H9 (cell line): ENCODE data around the gene FREM1. TPM values are rescaled to one million over a fixed set of nuclear protein-coding genes. Genes with fewer than 3 reads are reported as not detected.

Experiments
- DNase-seq: peaks from one replicate; pipeline ENCODE4 v3.0.0-alpha.2; 2017
- H2AFZ ChIP-seq: one replicate; pipeline ENCODE4 v1.6.1; 2013; ENCODE audit warnings: mild to moderate bottlenecking, low read length, control low read depth, moderate library complexity
- H2AK5ac ChIP-seq: 2 replicates; pipeline ENCODE4 v1.6.1; 2013; ENCODE audit warnings: low read length, control low read depth, mixed read lengths; ENCODE audit not compliant: insufficient read length
- H2BK120ac ChIP-seq: one replicate; pipeline ENCODE4 v1.6.1; 2013; ENCODE audit warnings: low read depth, mild to moderate bottlenecking, low read length, control low read depth, inconsistent platforms; ENCODE audit not compliant: poor library complexity, severe bottlenecking
- H2BK12ac ChIP-seq: 2 replicates; pipeline ENCODE4 v1.6.1; 2013; ENCODE audit warnings: low read length, control low read depth, mixed read lengths, low read depth; ENCODE audit not compliant: insufficient read length
- H2BK15ac ChIP-seq: 2 replicates; pipeline ENCODE4 v1.6.1; 2013; ENCODE audit warnings: low read depth, low read length, control low read depth
- H2BK20ac ChIP-seq: one replicate; pipeline ENCODE4 v1.6.1; 2013; ENCODE audit warnings: low read depth, mild to moderate bottlenecking, low read length, control low read depth, inconsistent platforms; ENCODE audit not compliant: poor library complexity, severe bottlenecking
- H2BK5ac ChIP-seq: 2 replicates; pipeline ENCODE4 v1.6.1; 2013; ENCODE audit warnings: low read length, control low read depth, mixed read lengths; ENCODE audit not compliant: insufficient read length
- H3K14ac ChIP-seq: 2 replicates; pipeline ENCODE4 v1.6.1; 2013; ENCODE audit warnings: low read length, control low read depth; ENCODE audit not compliant: insufficient read depth
- H3K18ac ChIP-seq: 2 replicates; pipeline ENCODE4 v1.6.1; 2013; ENCODE audit warnings: low read depth, mild to moderate bottlenecking, mixed read lengths, low read length, control low read depth; ENCODE audit not compliant: insufficient read length
- H3K23ac ChIP-seq: 2 replicates; pipeline ENCODE4 v1.6.1; 2013; ENCODE audit warnings: low read length, control low read depth, mixed read lengths, low read depth; ENCODE audit not compliant: insufficient read length
- H3K23me2 ChIP-seq: 2 replicates; pipeline ENCODE4 v1.6.1; 2013; ENCODE audit warnings: low read depth, mild to moderate bottlenecking, mixed read lengths, low read length, control low read depth; ENCODE audit not compliant: insufficient read length, poor library complexity, severe bottlenecking
- H3K27ac ChIP-seq: 2 replicates; pipeline ENCODE4 v1.5.1; 2013; ENCODE audit warnings: low read length, control low read depth, mixed read lengths, low read depth; ENCODE audit not compliant: insufficient read length
- H3K27me3 ChIP-seq: 2 replicates; pipeline ENCODE4 v1.6.1; 2013; ENCODE audit warnings: low read length, control low read depth, inconsistent platforms; ENCODE audit not compliant: insufficient read depth
- H3K4ac ChIP-seq: 2 replicates; pipeline ENCODE4 v1.6.1; 2013; ENCODE audit warnings: low read depth, mild to moderate bottlenecking, control low read depth, inconsistent platforms, low read length, moderate library complexity
- H3K4me1 ChIP-seq: 2 replicates; pipeline ENCODE4 v1.6.1; 2013; ENCODE audit warnings: low read length, control low read depth, inconsistent platforms; ENCODE audit not compliant: insufficient read depth
- H3K4me2 ChIP-seq: 2 replicates; pipeline ENCODE4 v1.6.1; 2013; ENCODE audit warnings: low read length, control low read depth, mixed read lengths; ENCODE audit not compliant: insufficient read length, insufficient read depth
- H3K56ac ChIP-seq: 2 replicates; pipeline ENCODE4 v1.6.1; 2013; ENCODE audit warnings: low read depth, mild to moderate bottlenecking, mixed read lengths, low read length, control low read depth; ENCODE audit not compliant: insufficient read length
- H3K79me1 ChIP-seq: 2 replicates; pipeline ENCODE4 v1.6.1; 2013; ENCODE audit warnings: low read depth, mild to moderate bottlenecking, moderate library complexity, low read length, control low read depth, inconsistent platforms; ENCODE audit not compliant: insufficient read depth, poor library complexity, severe bottlenecking
- H3K79me2 ChIP-seq: 2 replicates; pipeline ENCODE4 v1.6.1; 2013; ENCODE audit warnings: low read length, control low read depth, inconsistent platforms; ENCODE audit not compliant: insufficient read depth
- H3K9ac ChIP-seq: 2 replicates; pipeline ENCODE4 v1.6.1; 2013; ENCODE audit warnings: low read length, control low read depth, mixed read lengths; ENCODE audit not compliant: insufficient read length; ENCODE audit errors: extremely low read depth
- H3K9me3 ChIP-seq: one replicate; pipeline ENCODE4 v1.6.1; 2013; ENCODE audit warnings: low read depth, low read length, inconsistent platforms; ENCODE audit not compliant: control insufficient read depth
- H3T11ph ChIP-seq: one replicate; pipeline ENCODE4 v1.6.1; 2013; ENCODE audit warnings: mild to moderate bottlenecking, low read length, control low read depth, inconsistent platforms
- H4K20me1 ChIP-seq: one replicate; pipeline ENCODE4 v1.6.1; 2013; ENCODE audit not compliant: control insufficient read depth, insufficient read length, insufficient read depth
- H4K5ac ChIP-seq: 2 replicates; pipeline ENCODE4 v1.6.1; 2013; ENCODE audit warnings: low read depth, mild to moderate bottlenecking, mixed read lengths, low read length, control low read depth; ENCODE audit not compliant: insufficient read length
- H4K8ac ChIP-seq: replicated peaks from 2 replicates; pipeline ENCODE4 v1.6.1; 2013; ENCODE audit warnings: low read length, control low read depth, mixed read lengths, low read depth; ENCODE audit not compliant: insufficient read length
- H4K91ac ChIP-seq: 2 replicates; pipeline ENCODE4 v1.6.1; 2013; ENCODE audit warnings: low read depth, mild to moderate bottlenecking, moderate library complexity, mixed read lengths, low read length, control low read depth; ENCODE audit not compliant: insufficient read length
- H3K27ac Mint-ChIP-seq, 3 experiments: 2 replicates in 2 of 3; 3 replicates in 1 of 3; pipeline ENCODE4 v1.8.0; 2020 to 2021; ENCODE audit warnings: mixed read lengths in 3 of 3, mild to moderate bottlenecking in 1 of 3, moderate library complexity in 1 of 3
- H3K27me3 Mint-ChIP-seq: 2 replicates; pipeline ENCODE4 v1.8.0; 2021; ENCODE audit warnings: low read depth, mild to moderate bottlenecking, moderate library complexity, mixed read lengths
- H3K36me3 Mint-ChIP-seq, 3 experiments: 2 replicates in 2 of 3; 3 replicates in 1 of 3; pipeline ENCODE4 v1.8.0; 2020 to 2021; ENCODE audit warnings: low read depth in 3 of 3, mixed read lengths in 3 of 3; ENCODE audit not compliant: insufficient read depth in 1 of 3
- H3K4me1 Mint-ChIP-seq, 2 experiments: 2 replicates each; pipeline ENCODE4 v1.8.0; 2020; ENCODE audit warnings: mixed read lengths in 2 of 2
- H3K4me3 Mint-ChIP-seq, 2 experiments: 2 replicates in 1 of 2; 3 replicates in 1 of 2; pipeline ENCODE4 v1.8.0; 2020 to 2021; ENCODE audit warnings: mild to moderate bottlenecking in 2 of 2, mixed read lengths in 2 of 2, moderate library complexity in 1 of 2
- H3K9me3 Mint-ChIP-seq, 2 experiments: 2 replicates in 1 of 2; 3 replicates in 1 of 2; pipeline ENCODE4 v1.8.0; 2020; ENCODE audit warnings: mild to moderate bottlenecking in 2 of 2, mixed read lengths in 2 of 2, moderate library complexity in 1 of 2
- WGBS: extraction: QIAGEN DNeasy Blood & Tissue Kit; methylation state at CpG from one replicate; pipeline ENCODE4 v1.1.7; 2013; ENCODE audit warnings: missing lambda C conversion rate, low lambda C conversion rate, mixed read lengths; ENCODE audit not compliant: insufficient read length; ENCODE audit errors: extremely low coverage; 5-methylcytosine and 5-hydroxymethylcytosine counted together
- total RNA-seq: library from RNA; stranded (reverse); gene quantifications from 2 replicates; pipeline ENCODE4 v1.2.1, GENCODE V29; 2021
- TF ChIP-seq, protein P1 (sequence below): fragments of 200-600 bp; sonication (generic); conservative IDR thresholded peaks from 3 replicates; pipeline ENCODE4 v1.8.0; 2021; ENCODE audit warnings: antibody characterized with exemption, mild to moderate bottlenecking

The FREM1 gene
- total RNA-seq, 1 experiment from 2014 or later, result 0.44 TPM

DNA sequence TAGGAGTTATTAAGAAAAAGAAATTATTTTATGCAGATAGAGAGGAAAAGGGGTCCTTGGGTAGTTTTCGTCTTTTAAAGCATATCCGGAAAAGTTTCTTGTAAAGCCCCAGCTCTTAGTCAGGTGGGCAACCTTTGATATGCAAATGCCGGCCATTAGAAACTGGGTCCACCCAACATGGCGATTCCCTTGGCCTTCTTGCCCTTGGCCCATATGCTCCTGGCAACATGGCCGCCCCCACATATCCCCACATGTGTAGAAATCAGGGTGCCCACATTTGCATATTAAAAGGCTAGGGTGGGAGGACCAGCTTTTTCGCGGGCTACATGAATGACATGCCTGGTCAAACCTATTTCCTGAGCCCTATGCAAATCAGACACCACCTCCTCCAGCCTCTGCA, 73.3 kb downstream of the FREM1 start:
- Histone ChIP-seq H4K8ac (no peak overlapping the region), H2AK5ac (no peak overlapping the region), H4K91ac (no peak overlapping the region), H3K4me2 (no peak overlapping the region), H3K23ac (no peak overlapping the region), H3K18ac (no peak overlapping the region), H2BK20ac (no peak overlapping the region), H3K23me2 (no peaks in the 10 kb centered on the region), H2BK5ac (no peak overlapping the region), H3K9ac (no peak overlapping the region), H4K5ac (no peak overlapping the region), H2BK120ac (no peak overlapping the region), H3K14ac (no peak overlapping the region), H3T11ph (no peak overlapping the region), H3K56ac (no peak overlapping the region), H3K9me3 (no peaks in the 10 kb centered on the region), H3K27me3 (no peaks in the 10 kb centered on the region), H3K27ac (no peak overlapping the region), H2BK15ac (no peak overlapping the region), H2BK12ac (no peak overlapping the region), H3K79me2 (no peaks in the 10 kb centered on the region), H3K4me1 (no peaks in the 10 kb centered on the region; the same call in 1 of the 2 replicates), H3K4ac (no peak overlapping the region), H2AFZ (no peak overlapping the region), H4K20me1 (no peaks in the 10 kb centered on the region), H3K79me1 (no peaks in the 10 kb centered on the region)
- peaks cover 0 to 3% (median 2%) of the 10 kb centered on the region in 3 experiments; a peak in 5 of 7 replicates for H3K36me3 Mint-ChIP-seq
- TF ChIP-seq, protein P1, sequence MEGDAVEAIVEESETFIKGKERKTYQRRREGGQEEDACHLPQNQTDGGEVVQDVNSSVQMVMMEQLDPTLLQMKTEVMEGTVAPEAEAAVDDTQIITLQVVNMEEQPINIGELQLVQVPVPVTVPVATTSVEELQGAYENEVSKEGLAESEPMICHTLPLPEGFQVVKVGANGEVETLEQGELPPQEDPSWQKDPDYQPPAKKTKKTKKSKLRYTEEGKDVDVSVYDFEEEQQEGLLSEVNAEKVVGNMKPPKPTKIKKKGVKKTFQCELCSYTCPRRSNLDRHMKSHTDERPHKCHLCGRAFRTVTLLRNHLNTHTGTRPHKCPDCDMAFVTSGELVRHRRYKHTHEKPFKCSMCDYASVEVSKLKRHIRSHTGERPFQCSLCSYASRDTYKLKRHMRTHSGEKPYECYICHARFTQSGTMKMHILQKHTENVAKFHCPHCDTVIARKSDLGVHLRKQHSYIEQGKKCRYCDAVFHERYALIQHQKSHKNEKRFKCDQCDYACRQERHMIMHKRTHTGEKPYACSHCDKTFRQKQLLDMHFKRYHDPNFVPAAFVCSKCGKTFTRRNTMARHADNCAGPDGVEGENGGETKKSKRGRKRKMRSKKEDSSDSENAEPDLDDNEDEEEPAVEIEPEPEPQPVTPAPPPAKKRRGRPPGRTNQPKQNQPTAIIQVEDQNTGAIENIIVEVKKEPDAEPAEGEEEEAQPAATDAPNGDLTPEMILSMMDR, result no peak
- no peak overlapping the region for H3K4me3 Mint-ChIP-seq
- no peaks in the 10 kb centered on the region for H3K27me3 Mint-ChIP-seq
- no peaks in the 10 kb centered on the region for H3K9me3 Mint-ChIP-seq
- no peak overlapping the region for H3K27ac Mint-ChIP-seq
- peaks cover 3 to 7% of the 10 kb centered on the region in 2 experiments; a peak in 3 of 4 replicates for H3K4me1 Mint-ChIP-seq
- WGBS, result no CpG with 5 or more reads among the region's 7 CpGs
- no peak for DNase-seq
